ENCODE data around the gene RPRD1A.

- TF ChIP-seq, protein P1, sequence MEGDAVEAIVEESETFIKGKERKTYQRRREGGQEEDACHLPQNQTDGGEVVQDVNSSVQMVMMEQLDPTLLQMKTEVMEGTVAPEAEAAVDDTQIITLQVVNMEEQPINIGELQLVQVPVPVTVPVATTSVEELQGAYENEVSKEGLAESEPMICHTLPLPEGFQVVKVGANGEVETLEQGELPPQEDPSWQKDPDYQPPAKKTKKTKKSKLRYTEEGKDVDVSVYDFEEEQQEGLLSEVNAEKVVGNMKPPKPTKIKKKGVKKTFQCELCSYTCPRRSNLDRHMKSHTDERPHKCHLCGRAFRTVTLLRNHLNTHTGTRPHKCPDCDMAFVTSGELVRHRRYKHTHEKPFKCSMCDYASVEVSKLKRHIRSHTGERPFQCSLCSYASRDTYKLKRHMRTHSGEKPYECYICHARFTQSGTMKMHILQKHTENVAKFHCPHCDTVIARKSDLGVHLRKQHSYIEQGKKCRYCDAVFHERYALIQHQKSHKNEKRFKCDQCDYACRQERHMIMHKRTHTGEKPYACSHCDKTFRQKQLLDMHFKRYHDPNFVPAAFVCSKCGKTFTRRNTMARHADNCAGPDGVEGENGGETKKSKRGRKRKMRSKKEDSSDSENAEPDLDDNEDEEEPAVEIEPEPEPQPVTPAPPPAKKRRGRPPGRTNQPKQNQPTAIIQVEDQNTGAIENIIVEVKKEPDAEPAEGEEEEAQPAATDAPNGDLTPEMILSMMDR (IDR thresholded peaks at IDR 0.05): no peak
- no peak for TF ChIP-seq USF1 (IDR thresholded peaks at IDR 0.05; ENCODE audit: borderline replicate concordance, low read depth)
- TF ChIP-seq POLR2AphosphoS5 (IDR thresholded peaks at IDR 0.05; ENCODE audit: low read depth, low read length): no peak
- TF ChIP-seq JUND (IDR thresholded peaks at IDR 0.05): no peak
- no peak for TF ChIP-seq FOXM1 (IDR thresholded peaks at IDR 0.05; ENCODE audit: low read depth)
- no peak for TF ChIP-seq TCF12 (IDR thresholded peaks at IDR 0.05)
- TF ChIP-seq RAD21 (IDR thresholded peaks at IDR 0.05; ENCODE audit: low read length): no peak
- TF ChIP-seq TAF1 (IDR thresholded peaks at IDR 0.05; ENCODE audit: borderline replicate concordance, low read depth, low read length): no peak
- TF ChIP-seq YY1 (IDR thresholded peaks at IDR 0.05; ENCODE audit: low read depth): no peak
These were observed 88.2 kb downstream of the RPRD1A start for GRCh38 chr18:35979112-35979511.

Data from SK-N-SH (cell line).